ENCODE results near the gene HJV.
A peak's percentile ranks its signal among the peaks of the same experiment; 100 is the strongest.

DNA sequence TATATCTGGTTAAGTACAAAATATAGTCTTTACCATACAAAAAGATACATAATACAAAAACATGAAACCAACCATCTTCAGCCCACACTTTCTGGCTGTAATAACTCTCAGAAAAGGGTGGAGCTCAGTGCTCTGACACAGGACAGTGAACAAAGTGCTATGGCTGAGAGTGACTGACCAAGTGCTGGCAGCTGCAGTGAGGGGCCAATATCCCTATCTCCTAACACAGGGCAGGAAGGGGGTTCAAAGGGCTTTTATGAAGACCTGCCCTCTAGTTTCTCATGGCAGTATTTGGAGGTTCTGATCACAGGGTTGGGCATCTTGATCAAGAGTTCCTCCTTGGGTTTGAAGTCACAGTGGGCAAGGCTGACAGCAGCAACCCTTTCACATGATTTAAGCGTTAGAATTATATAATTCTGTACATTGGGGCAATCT lies 29.0 kb downstream of the HJV start:
- peak; percentile 52; the same call in 1 of the 2 replicates for TF ChIP-seq POLR2A (IDR thresholded peaks at IDR 0.05; ENCODE audit: low read depth, low read length)
- peak; percentile 67; the same call in 1 of the 2 replicates for TF ChIP-seq POLR2AphosphoS5 (IDR thresholded peaks at IDR 0.05; ENCODE audit: low read depth, low read length)
- no peak for TF ChIP-seq TAF1 (IDR thresholded peaks at IDR 0.05; ENCODE audit: borderline replicate concordance, low read depth, low read length)
